Coronary artery (tissue), 2 donors: Measurements from ENCODE around the gene FOXG1.

Experiments
- DNase-seq: peaks from one replicate; pipeline ENCODE4 v3.0.0-alpha.2; 2017; ENCODE audit warnings: low spot score
- H3K27ac ChIP-seq, 2 donors: fragments of 200-600 bp; sonication (generic); one replicate each; pipeline ENCODE4 v1.5.1; 2016 to 2019
- H3K4me3 ChIP-seq: fragments of 200-600 bp; sonication (generic); 2 replicates; pipeline ENCODE4 v1.5.1; 2016; ENCODE audit warnings: mild to moderate bottlenecking, moderate library complexity
- TF ChIP-seq, protein P1 (sequence below): fragments of 200-600 bp; sonication (generic); IDR thresholded peaks from one replicate; pipeline ENCODE4 v1.5.1; 2019; ENCODE audit warnings: antibody characterized with exemption

FOXG1 gene

GRCh38 chr14:28766469-28766955 is at the start of gene FOXG1:
TSS of gene FOXG1 (plus strand) at chr14:28766787. CDS start at chr14:28767280, 493 bp downstream.
- DNase-seq, result no peak
- peak within 1 kb of the TSS; percentile 54 for H3K4me3 ChIP-seq
- TF ChIP-seq, protein P1, sequence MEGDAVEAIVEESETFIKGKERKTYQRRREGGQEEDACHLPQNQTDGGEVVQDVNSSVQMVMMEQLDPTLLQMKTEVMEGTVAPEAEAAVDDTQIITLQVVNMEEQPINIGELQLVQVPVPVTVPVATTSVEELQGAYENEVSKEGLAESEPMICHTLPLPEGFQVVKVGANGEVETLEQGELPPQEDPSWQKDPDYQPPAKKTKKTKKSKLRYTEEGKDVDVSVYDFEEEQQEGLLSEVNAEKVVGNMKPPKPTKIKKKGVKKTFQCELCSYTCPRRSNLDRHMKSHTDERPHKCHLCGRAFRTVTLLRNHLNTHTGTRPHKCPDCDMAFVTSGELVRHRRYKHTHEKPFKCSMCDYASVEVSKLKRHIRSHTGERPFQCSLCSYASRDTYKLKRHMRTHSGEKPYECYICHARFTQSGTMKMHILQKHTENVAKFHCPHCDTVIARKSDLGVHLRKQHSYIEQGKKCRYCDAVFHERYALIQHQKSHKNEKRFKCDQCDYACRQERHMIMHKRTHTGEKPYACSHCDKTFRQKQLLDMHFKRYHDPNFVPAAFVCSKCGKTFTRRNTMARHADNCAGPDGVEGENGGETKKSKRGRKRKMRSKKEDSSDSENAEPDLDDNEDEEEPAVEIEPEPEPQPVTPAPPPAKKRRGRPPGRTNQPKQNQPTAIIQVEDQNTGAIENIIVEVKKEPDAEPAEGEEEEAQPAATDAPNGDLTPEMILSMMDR, result no peak
- peak within 1 kb of the TSS in 1 of 2 donors; percentile 19 for H3K27ac ChIP-seq

- no peak for DNase-seq
- TF ChIP-seq, protein P1, result no peak
- Histone ChIP-seq H3K4me3 (no peak overlapping the region), H3K27ac (no peak overlapping the region)
Measured at GRCh38 chr14:28719130-28719529, 47.5 kb upstream of the FOXG1 start.

DNA sequence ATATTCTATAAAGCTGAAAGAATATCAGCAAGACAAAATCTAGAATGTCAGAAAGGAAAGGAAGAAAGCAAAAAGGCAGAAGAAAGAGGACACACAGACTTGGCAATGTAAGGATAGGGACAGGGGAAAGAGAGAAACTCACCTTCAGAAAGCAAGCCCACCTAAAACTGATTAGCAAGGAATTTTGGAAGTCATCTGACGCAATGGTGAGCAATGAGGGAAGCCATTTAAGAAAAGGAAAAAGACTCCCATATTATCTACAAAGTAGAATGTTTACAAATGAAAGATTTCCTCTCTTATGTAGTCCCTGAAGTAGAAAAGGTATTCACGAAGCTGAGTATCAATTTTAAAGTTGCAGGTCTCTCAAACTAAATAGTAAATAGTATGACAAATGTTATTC is 35.2 kb upstream of the FOXG1 start:
- no peak for DNase-seq
- no peak overlapping the region for H3K27ac ChIP-seq
- TF ChIP-seq, protein P1, result no peak
- H3K4me3 ChIP-seq, result no peak overlapping the region

- Histone ChIP-seq H3K27ac (no peak overlapping the region), H3K4me3 (no peak overlapping the region)
- DNase-seq, result no peak
- TF ChIP-seq, protein P1, result no peak
Measured at GRCh38 chr14:28742171-28742846, 24.3 kb upstream of the FOXG1 start.

- no peak overlapping the region for H3K27ac ChIP-seq
- H3K4me3 ChIP-seq, result no peak overlapping the region
- TF ChIP-seq, protein P1, result no peak
- no peak for DNase-seq
Measured at GRCh38 chr14:28744126-28744525, 22.5 kb upstream of the FOXG1 start.

DNA sequence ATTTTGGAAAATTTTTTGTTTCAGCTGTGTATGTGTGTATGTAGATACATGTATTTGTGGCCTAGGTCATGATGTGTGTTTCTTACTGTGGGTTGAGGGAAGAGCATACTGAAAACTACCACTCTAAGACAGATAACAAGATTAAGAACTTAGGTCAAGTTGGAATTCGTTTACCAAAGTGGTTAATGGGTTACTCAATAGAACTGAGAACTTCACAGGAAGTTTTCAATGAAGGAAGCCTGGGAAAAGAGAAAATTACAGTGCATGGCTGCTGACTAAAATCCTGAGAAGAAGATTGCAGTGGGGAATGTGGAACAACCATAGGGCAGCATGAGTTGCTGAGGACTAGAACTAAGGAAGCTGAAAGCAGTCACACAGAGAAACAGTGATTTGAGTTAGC is 21.4 kb upstream of the FOXG1 start:
- TF ChIP-seq, protein P1, result no peak
- Histone ChIP-seq H3K27ac (no peak overlapping the region), H3K4me3 (no peak overlapping the region)
- no peak for DNase-seq

DNA sequence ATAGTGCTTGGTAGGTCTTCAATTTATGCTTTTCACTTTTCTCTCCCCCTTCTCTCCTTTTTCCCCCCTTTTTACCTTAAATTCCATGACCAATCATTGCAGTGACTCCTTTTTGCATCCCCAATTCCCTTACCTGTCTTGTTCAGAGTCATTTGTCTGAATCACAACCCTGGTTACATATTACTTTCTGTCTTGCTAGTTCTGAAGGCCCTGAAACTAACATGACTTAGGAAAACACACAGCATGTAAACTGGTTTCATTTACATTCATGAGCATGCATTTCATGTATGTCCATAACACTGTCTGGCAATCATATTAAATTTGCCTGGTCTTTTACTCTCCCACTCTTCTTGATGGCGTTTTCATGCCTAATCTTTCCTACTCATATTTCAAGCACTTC is 20.3 kb upstream of the FOXG1 start:
- Histone ChIP-seq H3K27ac (no peak overlapping the region), H3K4me3 (no peak overlapping the region)
- DNase-seq, result no peak
- TF ChIP-seq, protein P1, result no peak
